ENCODE data around the gene EIF3D. TPM values are rescaled to one million over a fixed set of nuclear protein-coding genes. Genes with fewer than 3 reads are reported as not detected.

Gene EIF3D
- total and polyA plus RNA-seq, 9 of the 15 experiments (the other 6 are each of a cell fraction or from before 2014, with no cell fraction given): 191 to 422 (median 279) TPM

DNA sequence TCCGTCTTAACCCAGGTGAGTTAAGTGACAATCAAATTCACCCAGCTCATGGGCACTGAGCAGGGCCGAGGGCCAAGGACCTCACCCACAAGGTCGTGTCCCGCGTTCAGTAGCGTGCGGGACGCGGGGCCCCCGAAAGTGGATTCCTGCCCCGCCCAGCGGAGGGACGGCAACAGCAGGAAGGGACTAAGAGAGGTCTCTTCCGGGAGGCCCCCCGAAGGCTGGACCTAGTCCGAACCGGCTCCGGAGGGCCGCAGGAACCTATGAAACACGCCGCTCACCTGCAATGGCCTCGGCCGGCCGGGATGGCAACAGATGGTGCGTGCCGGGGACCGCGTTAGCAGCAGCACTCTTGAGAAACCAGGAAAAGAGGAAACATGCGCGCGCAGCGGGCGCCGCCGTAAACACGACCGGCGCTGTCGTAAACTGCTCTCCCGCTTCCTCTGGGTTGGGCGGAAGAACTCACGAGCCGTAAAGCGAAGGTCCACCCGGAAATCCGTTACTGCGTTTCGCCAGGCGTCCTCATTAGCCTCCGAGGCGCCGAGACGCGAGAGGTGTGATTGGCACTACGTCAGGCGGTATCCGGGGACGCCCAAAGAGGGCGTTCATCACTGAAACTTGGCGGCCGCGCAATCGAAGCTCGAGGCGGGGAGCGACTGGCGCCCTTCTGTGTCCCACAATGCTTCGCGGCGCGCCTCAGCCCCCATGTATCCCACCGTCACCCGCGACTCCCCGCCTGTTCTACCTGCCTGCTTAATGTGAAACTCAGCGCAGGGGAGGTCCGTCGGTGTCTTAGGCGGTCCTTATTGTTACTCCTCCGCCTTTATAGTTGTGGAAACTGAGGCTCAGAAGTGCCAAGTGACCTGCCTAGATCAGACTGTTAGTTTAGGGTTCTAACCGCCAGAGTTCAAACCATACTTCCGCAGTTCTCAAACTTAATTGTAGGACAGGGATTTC lies at the start of gene EIF3D (continued):
- TF ChIP-seq, protein P1, sequence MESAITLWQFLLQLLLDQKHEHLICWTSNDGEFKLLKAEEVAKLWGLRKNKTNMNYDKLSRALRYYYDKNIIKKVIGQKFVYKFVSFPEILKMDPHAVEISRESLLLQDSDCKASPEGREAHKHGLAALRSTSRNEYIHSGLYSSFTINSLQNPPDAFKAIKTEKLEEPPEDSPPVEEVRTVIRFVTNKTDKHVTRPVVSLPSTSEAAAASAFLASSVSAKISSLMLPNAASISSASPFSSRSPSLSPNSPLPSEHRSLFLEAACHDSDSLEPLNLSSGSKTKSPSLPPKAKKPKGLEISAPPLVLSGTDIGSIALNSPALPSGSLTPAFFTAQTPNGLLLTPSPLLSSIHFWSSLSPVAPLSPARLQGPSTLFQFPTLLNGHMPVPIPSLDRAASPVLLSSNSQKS (CRISPR knock-in tag; IDR thresholded peaks at IDR 0.05): no peak
- TF ChIP-seq, protein P2, sequence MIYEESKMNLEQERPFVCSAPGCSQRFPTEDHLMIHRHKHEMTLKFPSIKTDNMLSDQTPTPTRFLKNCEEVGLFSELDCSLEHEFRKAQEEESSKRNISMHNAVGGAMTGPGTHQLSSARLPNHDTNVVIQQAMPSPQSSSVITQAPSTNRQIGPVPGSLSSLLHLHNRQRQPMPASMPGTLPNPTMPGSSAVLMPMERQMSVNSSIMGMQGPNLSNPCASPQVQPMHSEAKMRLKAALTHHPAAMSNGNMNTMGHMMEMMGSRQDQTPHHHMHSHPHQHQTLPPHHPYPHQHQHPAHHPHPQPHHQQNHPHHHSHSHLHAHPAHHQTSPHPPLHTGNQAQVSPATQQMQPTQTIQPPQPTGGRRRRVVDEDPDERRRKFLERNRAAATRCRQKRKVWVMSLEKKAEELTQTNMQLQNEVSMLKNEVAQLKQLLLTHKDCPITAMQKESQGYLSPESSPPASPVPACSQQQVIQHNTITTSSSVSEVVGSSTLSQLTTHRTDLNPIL (CRISPR knock-in tag; IDR thresholded peaks at IDR 0.05): no peak
- no peak for TF ChIP-seq ZKSCAN8 (CRISPR knock-in tag; IDR thresholded peaks at IDR 0.05)
- no peak for TF ChIP-seq ZNF707 (CRISPR knock-in tag; conservative IDR thresholded peaks at IDR 0.05)
- TF ChIP-seq HNRNPL (IDR thresholded peaks at IDR 0.05; ENCODE audit: low read depth, low read length): no peak
- TF ChIP-seq TAF15 (IDR thresholded peaks at IDR 0.05; ENCODE audit: low read depth, low read length): no peak
- no peak for TF ChIP-seq PHTF2 (CRISPR knock-in tag; IDR thresholded peaks at IDR 0.05)
- TF ChIP-seq KLF1 (tag; IDR thresholded peaks at IDR 0.05): no peak
- peak; percentile 70; the same call in 1 of the 2 replicates for TF ChIP-seq ZNF197 (CRISPR knock-in tag; IDR thresholded peaks at IDR 0.05; ENCODE audit: low read depth)
- no peak for TF ChIP-seq KLF10 (CRISPR knock-in tag; IDR thresholded peaks at IDR 0.05)
- TF ChIP-seq, protein P3, sequence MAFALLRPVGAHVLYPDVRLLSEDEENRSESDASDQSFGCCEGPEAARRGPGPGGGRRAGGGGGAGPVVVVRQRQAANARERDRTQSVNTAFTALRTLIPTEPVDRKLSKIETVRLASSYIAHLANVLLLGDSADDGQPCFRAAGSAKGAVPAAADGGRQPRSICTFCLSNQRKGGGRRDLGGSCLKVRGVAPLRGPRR (CRISPR knock-in tag; IDR thresholded peaks at IDR 0.05): no peak
- no peak for TF ChIP-seq ILK (tag; IDR thresholded peaks at IDR 0.05; ENCODE audit: borderline replicate concordance, low read depth)
- no peak for TF ChIP-seq ZNF780A (CRISPR knock-in tag; IDR thresholded peaks at IDR 0.05)
- TF ChIP-seq NR1H2 (CRISPR knock-in tag; IDR thresholded peaks at IDR 0.05): no peak
- TF ChIP-seq, protein P4, sequence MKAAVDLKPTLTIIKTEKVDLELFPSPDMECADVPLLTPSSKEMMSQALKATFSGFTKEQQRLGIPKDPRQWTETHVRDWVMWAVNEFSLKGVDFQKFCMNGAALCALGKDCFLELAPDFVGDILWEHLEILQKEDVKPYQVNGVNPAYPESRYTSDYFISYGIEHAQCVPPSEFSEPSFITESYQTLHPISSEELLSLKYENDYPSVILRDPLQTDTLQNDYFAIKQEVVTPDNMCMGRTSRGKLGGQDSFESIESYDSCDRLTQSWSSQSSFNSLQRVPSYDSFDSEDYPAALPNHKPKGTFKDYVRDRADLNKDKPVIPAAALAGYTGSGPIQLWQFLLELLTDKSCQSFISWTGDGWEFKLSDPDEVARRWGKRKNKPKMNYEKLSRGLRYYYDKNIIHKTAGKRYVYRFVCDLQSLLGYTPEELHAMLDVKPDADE (conservative IDR thresholded peaks at IDR 0.05; ENCODE audit: control insufficient read depth, low read depth, low read length): no peak; the same call in 1 of the 2 replicates
- TF ChIP-seq NR3C1 (CRISPR knock-in tag; IDR thresholded peaks at IDR 0.05): no peak
- TF ChIP-seq, protein P5, sequence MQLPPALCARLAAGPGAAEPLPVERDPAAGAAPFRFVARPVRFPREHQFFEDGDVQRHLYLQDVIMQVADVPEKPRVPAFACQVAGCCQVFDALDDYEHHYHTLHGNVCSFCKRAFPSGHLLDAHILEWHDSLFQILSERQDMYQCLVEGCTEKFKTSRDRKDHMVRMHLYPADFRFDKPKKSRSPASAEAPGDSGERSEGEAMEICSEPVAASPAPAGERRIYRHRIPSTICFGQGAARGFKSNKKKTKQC (CRISPR knock-in tag; IDR thresholded peaks at IDR 0.05): no peak
- no peak for TF ChIP-seq CHD4 (IDR thresholded peaks at IDR 0.05; ENCODE audit: insufficient read depth, insufficient replicate concordance, low read depth, low read length, poor library complexity, severe bottlenecking)
- TF ChIP-seq CBX3 (IDR thresholded peaks at IDR 0.05; ENCODE audit: borderline replicate concordance in 1 of 2, low read length in 2 of 2): no peak
- TF ChIP-seq TEAD2 (tag; IDR thresholded peaks at IDR 0.05): no peak
- TF ChIP-seq ZNF232 (CRISPR knock-in tag; IDR thresholded peaks at IDR 0.05): no peak
- 0 out of 2 replicates have a peak, but pooled peaks have one; percentile 23 for TF ChIP-seq XRCC5 (IDR thresholded peaks at IDR 0.05; ENCODE audit: low read depth, low read length)

All from K562 (cell line).